RWPE1 (cell line): ENCODE results near the gene ABCF3.

Source experiments
- CTCF ChIA-PET: fragments of 350-600 bp; sonication (Branson Sonifier 250); formaldehyde crosslinking; extraction: SDS; loops from one replicate; lab custom pipeline; 2021; lab: Yijun Ruan, JAX
- POLR2A ChIA-PET: fragments of 400-600 bp; formaldehyde crosslinking; extraction: SDS; loops from one replicate; lab custom pipeline; 2020; ENCODE audit warnings: antibody characterized with exemption; ENCODE audit not compliant: low non-redundant PET; lab: Yijun Ruan, JAX
- DNase-seq: peaks from one replicate; pipeline ENCODE4 v3.0.0; 2012; ENCODE audit warnings: low spot score
- H3K27ac ChIP-seq: fragments of 450-650 bp; 2 replicates; pipeline ENCODE4 v1.5.1; 2017
- CTCF ChIP-seq: fragments of 450-650 bp; conservative IDR thresholded peaks from 2 replicates; pipeline ENCODE4 v1.5.1; 2017; ENCODE audit warnings: low read depth, mild to moderate bottlenecking

The ABCF3 gene

GRCh38 chr3:184229394-184230080, 43.5 kb downstream of the ABCF3 start, which contains the start of gene VWA5B2:
TSS of gene VWA5B2 (plus strand) at chr3:184229585. CDS start at chr3:184230529, 944 bp downstream.
- peak; percentile 66 for DNase-seq
- ChIA-PET POLR2A (interaction anchor here (0.5 kb wide), 1 partner anchor 49 kb away, joined by 3 read pairs; no protein-coding TSS in a partner anchor), CTCF (interaction anchor here (0.9 to 4.6 kb wide), 3 partner anchors 11 to 20 kb away, joined by 3 to 32 read pairs (median 4); partner anchors contain the start of gene EEF1AKMT4)
- H3K27ac ChIP-seq = no peak within 1 kb of the TSS
- 0 out of 2 replicates have a peak, but pooled peaks have one; percentile 17 for TF ChIP-seq CTCF

- TF ChIP-seq CTCF = no peak
- DNase-seq = no peak
- ChIA-PET CTCF (interaction anchor here (0.6 to 4.6 kb wide), 4 partner anchors 10 to 85 kb away, joined by 3 to 32 read pairs (median 4); partner anchors contain the start of gene EEF1AKMT4), POLR2A (interaction anchor here (0.5 kb wide), 1 partner anchor 50 kb away, joined by 3 read pairs; no protein-coding TSS in a partner anchor)
- no peak overlapping the region for H3K27ac ChIP-seq
Measured at GRCh38 chr3:184230081-184230602, 44.1 kb downstream of the ABCF3 start.

GRCh38 chr3:184230603-184231528, 44.9 kb downstream of the ABCF3 start:
- no peak for TF ChIP-seq CTCF
- ChIA-PET POLR2A (no interaction called here), CTCF (interaction anchor here (0.6 to 4.6 kb wide), 3 partner anchors 12 to 86 kb away, joined by 3 to 32 read pairs (median 4); partner anchors contain the start of gene EEF1AKMT4)
- peak; percentile 64 for DNase-seq
- no peak overlapping the region for H3K27ac ChIP-seq

GRCh38 chr3:184231671-184232070, 45.7 kb downstream of the ABCF3 start:
- CTCF ChIA-PET = interaction anchor here (0.6 kb wide), 1 partner anchor 104 kb away, joined by 3 read pairs; no protein-coding TSS in a partner anchor
- DNase-seq = no peak
- TF ChIP-seq CTCF = no peak
- no peak overlapping the region for H3K27ac ChIP-seq
- POLR2A ChIA-PET = no interaction called here

- no peak for TF ChIP-seq CTCF
- H3K27ac ChIP-seq = peak overlapping the region; percentile 62; the same call in 1 of the 2 replicates
- ChIA-PET POLR2A (interaction anchor here (0.6 kb wide), 1 partner anchor 368 kb away, joined by 3 read pairs; no protein-coding TSS in a partner anchor), CTCF (interaction anchor here (0.6 to 0.9 kb wide), 2 partner anchors 52 to 146 kb away, joined by 3 to 4 read pairs; no protein-coding TSS in a partner anchor)
- no peak for DNase-seq
Measured at GRCh38 chr3:184233127-184233843, 47.3 kb downstream of the ABCF3 start.
